Measurements from ENCODE around the gene FAR2. TPM values are rescaled to one million over a fixed set of nuclear protein-coding genes. Genes with fewer than 3 reads are reported as not detected.

FAR2 gene
- total and polyA plus RNA-seq, 8 donors, result 1.7 to 96.7 (median 3.3) TPM; not detected in 1

DNA sequence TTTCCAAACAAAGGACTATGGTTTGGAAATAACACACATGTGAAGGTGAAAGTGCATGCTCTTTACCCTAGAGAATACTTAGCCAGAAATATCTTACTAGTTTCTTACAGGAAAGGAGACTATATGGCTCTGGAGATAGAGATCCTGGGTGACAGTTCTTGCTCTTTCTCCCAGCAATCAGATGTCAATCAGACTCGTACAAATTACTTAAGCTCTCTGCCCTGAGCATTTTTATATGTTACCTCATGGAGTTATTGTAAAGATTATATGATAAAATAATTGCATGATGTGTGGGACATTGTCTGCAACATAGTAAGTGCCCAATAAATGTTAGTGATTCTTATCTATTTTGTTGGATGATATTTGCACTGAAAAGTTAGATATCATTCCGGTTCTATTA lies 76.8 kb downstream of the FAR2 start:
- DNase-seq, result no peak
- Histone ChIP-seq H3K9me3 (no peaks in the 10 kb centered on the region), H3K27me3 (no peaks in the 10 kb centered on the region), H3K4me3 (no peak overlapping the region), H3K4me1 (no peaks in the 10 kb centered on the region), H3K27ac (no peak overlapping the region), H3K36me3 (no peaks in the 10 kb centered on the region)
- TF ChIP-seq POLR2A (IDR thresholded peaks at IDR 0.05) (no peak), POLR2AphosphoS5 (IDR thresholded peaks at IDR 0.05) (no peak), CTCF (IDR thresholded peaks at IDR 0.05) (no peak), EP300 (IDR thresholded peaks at IDR 0.05) (no peak)
- WGBS, 5 donors, result 25 to 57% (median 38%) methylated on average over 2 of the region's 2 CpGs
- intact Hi-C loops (cut with DNase I; ENCODE audit: low total_unique reads), result no loop called here

DNA sequence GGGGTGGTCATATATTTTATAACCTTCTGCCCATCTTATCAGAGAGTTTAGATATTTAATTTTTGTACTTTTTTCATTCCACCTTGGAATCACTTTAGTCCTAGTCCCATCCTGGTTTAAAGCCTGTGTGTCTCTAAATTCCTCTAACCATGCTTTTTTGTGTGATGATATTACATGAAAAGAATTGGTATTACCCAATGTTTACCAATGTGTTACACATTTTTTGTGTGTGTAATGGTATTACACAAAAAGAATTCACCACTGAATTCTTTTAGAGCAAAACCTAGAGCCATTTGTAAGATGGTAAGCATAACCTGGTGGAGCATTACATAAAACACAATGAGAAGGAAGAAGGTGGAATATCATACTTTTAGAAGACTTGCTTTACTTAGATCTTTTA lies 77.5 kb downstream of the FAR2 start:
- H3K4me1 ChIP-seq, result no peaks in the 10 kb centered on the region
- no peak for DNase-seq

GRCh38 chr12:29228474-29229157 lies 79.5 kb downstream of the FAR2 start:
- WGBS, 5 donors, result 58 to 70% (median 65%) methylated on average over 9 of the region's 9 CpGs
- no peaks in the 10 kb centered on the region for H3K4me1 ChIP-seq
- H3K36me3 ChIP-seq, result no peaks in the 10 kb centered on the region
- H3K9me3 ChIP-seq, result no peaks in the 10 kb centered on the region
- no peak for TF ChIP-seq CTCF (IDR thresholded peaks at IDR 0.05)
- no peak for TF ChIP-seq POLR2AphosphoS5 (IDR thresholded peaks at IDR 0.05)
- TF ChIP-seq EP300 (IDR thresholded peaks at IDR 0.05), result no peak
- TF ChIP-seq POLR2A (IDR thresholded peaks at IDR 0.05), result no peak
- no peak overlapping the region for H3K4me3 ChIP-seq
- no peak for DNase-seq
- intact Hi-C loops (cut with DNase I; ENCODE audit: low total_unique reads), result no loop called here
- no peak overlapping the region for H3K27ac ChIP-seq
- H3K27me3 ChIP-seq, result no peaks in the 10 kb centered on the region

More for the DNA sequence above, 77.5 kb downstream of the FAR2 start:
- intact Hi-C loops (cut with DNase I; ENCODE audit: low total_unique reads), result no loop called here
- Histone ChIP-seq H3K27ac (no peak overlapping the region), H3K27me3 (no peaks in the 10 kb centered on the region), H3K36me3 (no peaks in the 10 kb centered on the region), H3K9me3 (no peaks in the 10 kb centered on the region), H3K4me3 (no peak overlapping the region)
- TF ChIP-seq POLR2A (IDR thresholded peaks at IDR 0.05) (no peak), EP300 (IDR thresholded peaks at IDR 0.05) (no peak), POLR2AphosphoS5 (IDR thresholded peaks at IDR 0.05) (no peak), CTCF (IDR thresholded peaks at IDR 0.05) (no peak)

DNA sequence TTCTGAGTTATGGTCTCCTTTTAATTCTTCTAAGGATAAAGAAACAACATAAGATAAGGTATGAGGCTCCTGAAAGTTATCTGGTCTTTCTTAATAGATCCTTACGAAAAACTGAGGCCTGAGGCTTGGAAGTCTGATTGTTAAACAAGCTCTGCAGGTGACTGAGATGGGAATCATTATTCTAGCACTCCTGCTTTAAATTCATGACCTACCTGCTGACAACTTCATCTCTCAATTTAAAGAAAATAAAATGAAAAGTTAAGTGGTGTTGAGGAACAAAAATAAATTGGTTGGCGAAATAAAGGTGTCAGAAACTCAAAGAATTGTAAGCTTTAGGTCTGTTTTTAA lies 80.1 kb downstream of the FAR2 start:
- H3K27me3 ChIP-seq, result no peaks in the 10 kb centered on the region
- TF ChIP-seq EP300 (IDR thresholded peaks at IDR 0.05), result no peak
- TF ChIP-seq POLR2A (IDR thresholded peaks at IDR 0.05), result no peak
- TF ChIP-seq POLR2AphosphoS5 (IDR thresholded peaks at IDR 0.05), result no peak
- TF ChIP-seq CTCF (IDR thresholded peaks at IDR 0.05), result no peak
- no peaks in the 10 kb centered on the region for H3K9me3 ChIP-seq
- no peaks in the 10 kb centered on the region for H3K4me1 ChIP-seq
- intact Hi-C loops (cut with DNase I; ENCODE audit: low total_unique reads), result no loop called here
- no peaks in the 10 kb centered on the region for H3K36me3 ChIP-seq
- no peak for DNase-seq
- H3K4me3 ChIP-seq, result no peak overlapping the region
- no peak overlapping the region for H3K27ac ChIP-seq
- 78 to 93% (median 83%) methylated on average over 2 of the region's 2 CpGs for WGBS, 5 donors
